Neural progenitor cell (in vitro differentiated cells): ENCODE data around the gene MROH9. TPM values are rescaled to one million over a fixed set of nuclear protein-coding genes. Genes with fewer than 3 reads are reported as not detected.
"Not testable (repeated sequence)": the region's sequence is repeated elsewhere in the genome, so short reads cannot be mapped to it uniquely, and the experiment has no call there.

Experiments used
- DNase-seq: peaks from one replicate; pipeline ENCODE4 v3.0.0-alpha.2; 2016; ENCODE audit warnings: low spot score
- H2AFZ ChIP-seq: fragments of 200-600 bp; sonication (generic); replicated peaks from 2 replicates; pipeline ENCODE4 v1.6.1; 2016; ENCODE audit warnings: antibody characterized with exemption
- H3F3A ChIP-seq: fragments of 200-600 bp; sonication (generic); 2 replicates; pipeline ENCODE4 v1.6.1; 2016; ENCODE audit warnings: antibody characterized with exemption, low read depth
- H3K27ac ChIP-seq: fragments of 200-600 bp; sonication (generic); 2 replicates; pipeline ENCODE4 v1.5.1; 2016; ENCODE audit warnings: mild to moderate bottlenecking
- H3K27me3 ChIP-seq: fragments of 200-600 bp; sonication (generic); 2 replicates; pipeline ENCODE4 v1.6.1; 2016; ENCODE audit warnings: mild to moderate bottlenecking, moderate library complexity
- H3K36me3 ChIP-seq: fragments of 200-600 bp; sonication (generic); 2 replicates; pipeline ENCODE4 v1.5.1; 2016
- H3K4me1 ChIP-seq: fragments of 200-600 bp; sonication (generic); 2 replicates; pipeline ENCODE4 v1.6.1; 2016; ENCODE audit warnings: mixed run types
- H3K4me2 ChIP-seq: fragments of 200-600 bp; sonication (generic); 2 replicates; pipeline ENCODE4 v1.6.1; 2016
- H3K4me3 ChIP-seq: fragments of 200-600 bp; sonication (generic); 2 replicates; pipeline ENCODE4 v1.5.1; 2016
- H3K79me2 ChIP-seq: fragments of 200-600 bp; sonication (generic); 2 replicates; pipeline ENCODE4 v1.6.1; 2016; ENCODE audit warnings: low read depth
- H3K9ac ChIP-seq: fragments of 200-600 bp; sonication (generic); 2 replicates; pipeline ENCODE4 v1.6.1; 2016
- H3K9me3 ChIP-seq: fragments of 200-600 bp; sonication (generic); 2 replicates; pipeline ENCODE4 v1.5.1; 2016; ENCODE audit warnings: low read depth
- H4K20me1 ChIP-seq: fragments of 200-600 bp; sonication (generic); 2 replicates; pipeline ENCODE4 v1.6.1; 2016; ENCODE audit warnings: low read depth
- H3K27ac Mint-ChIP-seq: 3 replicates; pipeline ENCODE4 v1.8.0; 2021; ENCODE audit warnings: mixed read lengths
- H3K27me3 Mint-ChIP-seq: 2 replicates; pipeline ENCODE4 v1.8.0; 2022; ENCODE audit warnings: low read depth, mild to moderate bottlenecking, inconsistent platforms, moderate library complexity, mixed read lengths; ENCODE audit not compliant: insufficient read depth
- H3K36me3 Mint-ChIP-seq: 3 replicates; pipeline ENCODE4 v1.8.0; 2021; ENCODE audit warnings: mixed read lengths
- H3K4me1 Mint-ChIP-seq: 3 replicates; pipeline ENCODE4 v1.8.0; 2021; ENCODE audit warnings: mixed read lengths
- H3K4me3 Mint-ChIP-seq: 3 replicates; pipeline ENCODE4 v1.8.0; 2021; ENCODE audit warnings: mild to moderate bottlenecking, moderate library complexity, mixed read lengths
- H3K9me3 Mint-ChIP-seq: 3 replicates; pipeline ENCODE4 v1.8.0; 2020; ENCODE audit warnings: mixed read lengths
- CTCF ChIP-seq: fragments of 200-600 bp; sonication (generic); IDR thresholded peaks from 2 replicates; pipeline ENCODE4 v1.5.1; 2017; ENCODE audit warnings: antibody characterized with exemption, mild to moderate bottlenecking
- EZH2 ChIP-seq: fragments of 200-600 bp; sonication (generic); IDR thresholded peaks from 2 replicates; pipeline ENCODE4 v1.6.1; 2017; ENCODE audit warnings: antibody characterized with exemption, mild to moderate bottlenecking, moderate library complexity
- EZH2phosphoT487 ChIP-seq: fragments of 200-600 bp; sonication (generic); IDR thresholded peaks from 2 replicates; pipeline ENCODE4 v1.6.1; 2017; ENCODE audit warnings: antibody characterized with exemption
- total RNA-seq: library from RNA; depleted of rRNA; stranded (reverse); fragments of >200 nt; gene quantifications from 2 replicates; pipeline ENCODE4 v1.2.3, GENCODE V29; 2015; ENCODE audit warnings: low replicate concordance

Gene MROH9
- total RNA-seq, 1 donor from 2014 or later = not detected

GRCh38 chr1:170908942-170909341 lies 26.4 kb upstream of the MROH9 start:
- TF ChIP-seq EZH2 (no peak), CTCF (no peak), EZH2phosphoT487 (no peak)
- Mint-ChIP-seq H3K4me1 (no peaks in the 10 kb centered on the region), H3K27me3 (no peaks in the 10 kb centered on the region), H3K9me3 (no peaks in the 10 kb centered on the region), H3K27ac (no peak overlapping the region), H3K4me3 (no peak overlapping the region), H3K36me3 (no peaks in the 10 kb centered on the region)
- H2AFZ ChIP-seq = no peak overlapping the region
- no peak overlapping the region for H3K27ac ChIP-seq
- H3K9me3 ChIP-seq = no peaks in the 10 kb centered on the region
- no peaks in the 10 kb centered on the region for H3K79me2 ChIP-seq
- H3K36me3 ChIP-seq = no peaks in the 10 kb centered on the region
- H4K20me1 ChIP-seq = no peaks in the 10 kb centered on the region
- no peak overlapping the region for H3K9ac ChIP-seq
- H3F3A ChIP-seq = no peaks in the 10 kb centered on the region
- no peak for DNase-seq
- no peak overlapping the region for H3K4me3 ChIP-seq
- H3K4me1 ChIP-seq = no peaks in the 10 kb centered on the region
- no peak overlapping the region for H3K4me2 ChIP-seq
- no peaks in the 10 kb centered on the region for H3K27me3 ChIP-seq

GRCh38 chr1:170910273-170910672 lies 25.1 kb upstream of the MROH9 start:
- TF ChIP-seq CTCF (no peak), EZH2 (no peak), EZH2phosphoT487 (no peak)
- H4K20me1 ChIP-seq = no peaks in the 10 kb centered on the region
- no peaks in the 10 kb centered on the region for H3K27me3 Mint-ChIP-seq

GRCh38 chr1:170917373-170917772 lies 18.0 kb upstream of the MROH9 start:
- no peak for TF ChIP-seq EZH2phosphoT487
- no peak for TF ChIP-seq CTCF
- no peak for TF ChIP-seq EZH2
- no peak for DNase-seq
- Histone ChIP-seq H3K4me3 (no peak overlapping the region), H3F3A (no peaks in the 10 kb centered on the region), H4K20me1 (no peaks in the 10 kb centered on the region), H2AFZ (peak overlapping the region; percentile 38), H3K27me3 (no peaks in the 10 kb centered on the region), H3K4me2 (no peak overlapping the region), H3K9ac (no peak overlapping the region), H3K9me3 (peaks cover 19% of the 10 kb centered on the region), H3K27ac (no peak overlapping the region), H3K4me1 (no peaks in the 10 kb centered on the region), H3K79me2 (no peaks in the 10 kb centered on the region), H3K36me3 (no peaks in the 10 kb centered on the region)
- no peak overlapping the region for H3K27ac Mint-ChIP-seq
- H3K27me3 Mint-ChIP-seq = no peaks in the 10 kb centered on the region
- no peaks in the 10 kb centered on the region for H3K4me1 Mint-ChIP-seq
- peaks cover 13% of the 10 kb centered on the region for H3K9me3 Mint-ChIP-seq
- H3K4me3 Mint-ChIP-seq = no peak overlapping the region
- no peaks in the 10 kb centered on the region for H3K36me3 Mint-ChIP-seq

More at GRCh38 chr1:170910273-170910672, 25.1 kb upstream of the MROH9 start:
- no peaks in the 10 kb centered on the region for H3K9me3 Mint-ChIP-seq
- no peaks in the 10 kb centered on the region for H3K4me1 ChIP-seq
- no peak overlapping the region for H3K27ac ChIP-seq
- no peak overlapping the region for H3K27ac Mint-ChIP-seq
- no peak overlapping the region for H3K9ac ChIP-seq
- no peak overlapping the region for H2AFZ ChIP-seq
- no peaks in the 10 kb centered on the region for H3K27me3 ChIP-seq
- H3K79me2 ChIP-seq = no peaks in the 10 kb centered on the region
- no peak for DNase-seq
- no peaks in the 10 kb centered on the region for H3K36me3 Mint-ChIP-seq
- no peaks in the 10 kb centered on the region for H3K4me1 Mint-ChIP-seq
- no peak overlapping the region for H3K4me3 Mint-ChIP-seq
- no peak overlapping the region for H3K4me2 ChIP-seq
- no peak overlapping the region for H3K4me3 ChIP-seq
- H3K9me3 ChIP-seq = no peaks in the 10 kb centered on the region
- H3F3A ChIP-seq = no peaks in the 10 kb centered on the region
- H3K36me3 ChIP-seq = no peaks in the 10 kb centered on the region

GRCh38 chr1:170924656-170925055 lies 10.7 kb upstream of the MROH9 start:
- not testable (repeated sequence) for H3K27me3 Mint-ChIP-seq, H3K4me2 ChIP-seq, H4K20me1 ChIP-seq, H3K79me2 ChIP-seq, H3K4me3 ChIP-seq, DNase-seq, H3K36me3 ChIP-seq, H2AFZ ChIP-seq, H3K4me1 Mint-ChIP-seq, H3K27ac ChIP-seq, H3K27ac Mint-ChIP-seq, H3K4me3 Mint-ChIP-seq, H3K27me3 ChIP-seq, H3K4me1 ChIP-seq, H3F3A ChIP-seq, H3K9ac ChIP-seq, H3K36me3 Mint-ChIP-seq
- peaks cover 19% of the 10 kb centered on the region for H3K9me3 ChIP-seq
- H3K9me3 Mint-ChIP-seq = peaks cover 13% of the 10 kb centered on the region
